Pancreas (tissue), 10 donors: ENCODE data around the gene FRS2. TPM values are rescaled to one million over a fixed set of nuclear protein-coding genes. Genes with fewer than 3 reads are reported as not detected.

ENCODE experiments used
- ATAC-seq, 4 donors: fragments of 200-7000 bp; cut with Tn5 transposase; one replicate each; pipeline versions ENCODE4 v1.8.0 to v1.9.1; 2020; ENCODE audit warnings: mild to moderate bottlenecking in 4 of 4, moderate library complexity in 4 of 4
- DNase-seq, 6 donors: peaks; one replicate each; pipeline ENCODE4 v3.0.0-alpha.2; 2020
- FAIRE-seq: peaks from 2 replicates; lab custom pipeline; 2012; peaks lifted over from hg19 to GRCh38; lab: Jason Lieb, UNC
- H3K27ac ChIP-seq, 4 donors: fragments of 200-600 bp; sonication (generic); 1 replicate in 3 of 4; 2 replicates in 1 of 4; pipeline versions ENCODE4 v1.5.0 to v1.8.0; 2020
- H3K27me3 ChIP-seq, 4 donors: fragments of 200-600 bp; one replicate each; pipeline ENCODE4 v1.8.0; 2021
- H3K36me3 ChIP-seq, 3 donors: fragments of 200-600 bp; sonication (generic) in 1 of 3; one replicate each; pipeline versions ENCODE4 v1.5.0 to v1.8.0; 2020 to 2021
- H3K4me1 ChIP-seq, 3 donors: fragments of 200-600 bp; one replicate each; pipeline ENCODE4 v1.8.0; 2021
- H3K4me3 ChIP-seq, 4 donors: fragments of 200-600 bp; sonication (generic) in 2 of 4; one replicate each; pipeline versions ENCODE4 v1.5.0 to v1.8.0; 2020 to 2021
- H3K9me3 ChIP-seq, 4 donors: fragments of 200-600 bp; one replicate each; pipeline ENCODE4 v1.8.0; 2021
- WGBS, 2 donors: extraction: QIAGEN DNeasy Blood & Tissue Kit; methylation state at CpG; one replicate each; pipeline ENCODE4 v1.1.7; 2013; 5-methylcytosine and 5-hydroxymethylcytosine counted together
- intact Hi-C, 3 donors: fragments of 100-400 bp; cut with DNase I; formaldehyde crosslinking; loops; one replicate each; pipeline versions ENCODE4 v1.11.1 to v1.14.2; 2022
- polyA plus RNA-seq, 2 donors: library from polyadenylated mRNA; stranded (reverse); fragments of 200-250 nt; gene quantifications; one replicate each; pipeline ENCODE4 v1.2.3, GENCODE V29; 2013
- total RNA-seq, 6 donors: library from RNA; stranded (reverse); fragmentation: NEBNext Ultra II Directional in 4 of 6; extraction: Animal tissue kit (Norgen Biotek cat#: 25700) in 4 of 6; gene quantifications; one replicate each; pipeline versions ENCODE4 v1.2.1 to v1.2.4, GENCODE V29; 2021 to 2023
- TF ChIP-seq, protein P1 (sequence below), 4 donors: fragments of 200-600 bp; sonication (generic) in 3 of 4; IDR thresholded peaks; one replicate each; pipeline versions ENCODE4 v1.5.0 to v1.8.0; 2021; ENCODE audit warnings: antibody characterized with exemption in 4 of 4
- donor health status: healthy with polysubstance abuse.
- donor health status: DM: no; HTN: no; CAD: no; lungs with moderate emphysema.
- donor health status: DM: no; HTN: no; CAD: no.
- donor health status: control.
- donor health status: control.
- donor health status: Bipolar disorder and iron deficiency.
- donor health status: DM: yes; HTN: yes; CAD: no.
- donor health status: DM: no; HTN: no; CAD: no.
- donor health status: DM: no; HTN: no; CAD: no.
- donor health status: DM: yes; HTN: yes; CAD: no.

Gene FRS2
- total and polyA plus RNA-seq, 8 donors: 2.5 to 23.2 (median 12.1) TPM

DNA sequence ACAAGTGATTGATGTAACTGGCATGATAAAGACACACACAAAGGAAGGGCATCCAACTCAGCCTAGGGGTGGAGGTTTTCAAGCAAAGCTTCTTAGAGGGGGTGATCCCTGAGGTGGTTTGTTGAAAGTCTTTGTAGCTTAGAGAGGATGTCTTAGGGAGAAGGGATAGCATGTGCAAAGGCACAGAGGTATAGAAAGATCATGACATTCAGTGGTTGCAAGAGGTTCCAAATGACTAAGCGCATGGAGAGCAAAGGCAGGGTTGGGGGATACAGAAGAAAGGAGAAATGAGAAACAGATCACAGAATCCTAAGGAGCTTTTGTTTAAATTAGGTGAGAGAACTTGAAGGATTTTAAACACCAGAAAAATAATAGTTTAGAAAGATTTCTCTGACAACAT, 109.9 kb downstream of the FRS2 start:
- intact Hi-C loops: no loop called here

DNA sequence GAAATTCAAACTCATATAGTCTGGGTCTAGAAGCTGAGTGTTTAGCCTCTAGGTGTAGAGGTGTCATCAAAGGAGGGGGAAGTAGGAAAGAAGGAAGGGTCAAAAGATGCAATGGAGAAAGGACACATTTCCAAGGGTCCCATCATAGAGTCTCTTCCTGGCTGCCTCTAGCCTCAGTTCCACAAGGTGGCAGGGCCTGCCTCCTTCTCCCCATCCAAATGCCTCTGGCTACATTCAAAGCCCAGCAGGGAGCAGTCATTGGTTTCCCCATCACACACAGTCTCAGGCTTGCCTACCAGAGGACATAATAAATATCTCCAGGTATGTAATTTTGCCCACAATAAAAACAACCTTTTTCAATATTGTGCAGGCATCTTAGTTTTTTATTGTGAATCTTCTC, 113.0 kb downstream of the FRS2 start:
- ATAC-seq: no peak
- no peak for FAIRE-seq
- Histone ChIP-seq H3K27ac (no peak overlapping the region), H3K4me1 (peaks cover 0 to 7% (median 0%) of the 10 kb centered on the region in 3 donors), H3K27me3 (no peaks in the 10 kb centered on the region), H3K9me3 (no peaks in the 10 kb centered on the region), H3K4me3 (no peak overlapping the region), H3K36me3 (peaks cover 0 to 10% (median 3%) of the 10 kb centered on the region in 3 donors)
- intact Hi-C loops: no loop called here
- TF ChIP-seq, protein P1, sequence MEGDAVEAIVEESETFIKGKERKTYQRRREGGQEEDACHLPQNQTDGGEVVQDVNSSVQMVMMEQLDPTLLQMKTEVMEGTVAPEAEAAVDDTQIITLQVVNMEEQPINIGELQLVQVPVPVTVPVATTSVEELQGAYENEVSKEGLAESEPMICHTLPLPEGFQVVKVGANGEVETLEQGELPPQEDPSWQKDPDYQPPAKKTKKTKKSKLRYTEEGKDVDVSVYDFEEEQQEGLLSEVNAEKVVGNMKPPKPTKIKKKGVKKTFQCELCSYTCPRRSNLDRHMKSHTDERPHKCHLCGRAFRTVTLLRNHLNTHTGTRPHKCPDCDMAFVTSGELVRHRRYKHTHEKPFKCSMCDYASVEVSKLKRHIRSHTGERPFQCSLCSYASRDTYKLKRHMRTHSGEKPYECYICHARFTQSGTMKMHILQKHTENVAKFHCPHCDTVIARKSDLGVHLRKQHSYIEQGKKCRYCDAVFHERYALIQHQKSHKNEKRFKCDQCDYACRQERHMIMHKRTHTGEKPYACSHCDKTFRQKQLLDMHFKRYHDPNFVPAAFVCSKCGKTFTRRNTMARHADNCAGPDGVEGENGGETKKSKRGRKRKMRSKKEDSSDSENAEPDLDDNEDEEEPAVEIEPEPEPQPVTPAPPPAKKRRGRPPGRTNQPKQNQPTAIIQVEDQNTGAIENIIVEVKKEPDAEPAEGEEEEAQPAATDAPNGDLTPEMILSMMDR (IDR thresholded peaks at IDR 0.05): no peak
- DNase-seq: no peak

More for the DNA sequence above, 109.9 kb downstream of the FRS2 start:
- Histone ChIP-seq H3K27ac (no peak overlapping the region), H3K4me1 (peaks cover 0 to 5% (median 0%) of the 10 kb centered on the region in 3 donors), H3K4me3 (no peak overlapping the region), H3K9me3 (no peaks in the 10 kb centered on the region), H3K36me3 (peaks cover 0 to under 1% (median 0%) of the 10 kb centered on the region in 3 donors), H3K27me3 (no peaks in the 10 kb centered on the region)
- FAIRE-seq (no peak), DNase-seq (no peak), ATAC-seq (no peak)
- TF ChIP-seq, protein P1 (IDR thresholded peaks at IDR 0.05): no peak
- 99 to 100% methylated on average over 1 of the region's 1 CpG for WGBS, 2 donors

DNA sequence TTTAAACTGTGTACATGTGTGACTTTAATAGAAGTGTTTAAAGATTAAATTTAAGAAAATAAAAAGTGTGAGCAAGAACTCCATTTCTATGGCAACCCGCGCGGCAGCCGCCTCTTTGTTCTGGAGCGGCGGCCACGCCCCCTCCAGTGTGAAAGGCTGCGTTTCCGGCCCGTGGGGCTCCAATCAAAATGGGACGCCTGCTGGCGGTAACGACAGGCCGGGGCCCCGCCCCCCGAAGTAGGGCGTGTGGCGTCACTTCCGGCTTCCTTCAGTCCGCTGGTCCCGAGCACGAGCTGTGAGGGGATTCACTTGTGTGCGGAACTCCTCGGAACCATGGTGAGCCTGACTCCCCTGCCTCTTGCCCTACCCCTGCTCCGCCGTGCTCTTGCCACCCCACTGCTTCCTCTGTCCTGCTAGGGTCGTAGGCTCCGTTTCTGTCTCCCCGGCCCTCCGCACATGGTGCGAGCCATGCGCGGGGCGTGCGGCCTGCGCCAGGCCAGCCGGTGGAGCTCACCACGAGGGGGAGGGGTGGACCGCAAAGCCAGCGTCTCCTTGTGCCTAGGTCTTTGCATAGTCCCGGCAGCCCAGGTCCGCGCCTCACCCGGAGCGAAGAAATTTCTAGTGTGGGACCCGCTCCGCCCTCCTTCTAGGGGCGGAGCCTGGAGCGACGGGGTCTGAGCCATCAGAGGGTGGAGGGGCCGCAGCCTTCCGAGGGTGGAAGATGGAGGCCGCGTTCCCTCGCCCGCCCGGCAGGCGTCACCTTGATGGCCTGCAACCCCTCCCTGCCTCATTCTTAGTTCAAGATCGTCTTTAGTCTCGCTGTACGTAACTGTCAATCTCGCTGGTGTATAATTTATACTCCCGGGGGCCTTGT, 115.2 kb downstream of the FRS2 start, which contains the start of gene CCT2:
TSS of gene CCT2 (plus strand) at position 271 of the 874 bp plus-strand sequence. CDS start at position 334, 63 bp downstream.
- FAIRE-seq (peak; percentile 86), DNase-seq (peak; percentile 94 to 98 (median 96)), ATAC-seq (peak; percentile 99 to 100 (median 100))
- H3K4me1 ChIP-seq: peaks cover 0 to 7% (median 0%) of the 10 kb centered on the region in 3 donors
- peak within 1 kb of the TSS; percentile 85 to 98 (median 91) for H3K4me3 ChIP-seq
- WGBS, 2 donors: 0% methylated on average over 63 of the region's 63 CpGs
- no peaks in the 10 kb centered on the region for H3K9me3 ChIP-seq
- peaks cover 3 to 31% (median 19%) of the 10 kb centered on the region in 3 donors for H3K36me3 ChIP-seq
- TF ChIP-seq, protein P1 (IDR thresholded peaks at IDR 0.05): no peak
- H3K27me3 ChIP-seq: no peaks in the 10 kb centered on the region
- intact Hi-C loops: no loop called here
- peak within 1 kb of the TSS; percentile 76 to 87 (median 83) for H3K27ac ChIP-seq

DNA sequence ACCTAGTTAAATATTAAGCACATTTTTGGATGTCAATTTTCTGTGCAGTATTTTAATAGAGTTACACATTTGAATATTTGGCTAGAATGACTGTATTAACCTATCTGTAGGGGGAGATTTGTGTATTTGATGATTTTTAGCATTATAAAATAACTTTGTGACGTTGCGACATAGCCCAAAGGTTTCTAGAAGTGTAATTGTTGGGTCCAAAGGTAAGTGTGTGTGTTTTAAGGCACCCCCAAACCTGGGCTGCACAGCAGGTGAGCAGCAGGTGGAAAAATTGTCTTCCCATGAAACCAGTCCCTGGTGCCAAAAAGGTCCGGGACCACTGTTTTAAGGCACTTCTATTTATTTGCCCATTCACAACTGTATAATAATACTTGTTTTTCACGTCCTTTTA, 118.3 kb downstream of the FRS2 start:
- TF ChIP-seq, protein P1 (IDR thresholded peaks at IDR 0.05): no peak
- no peak for ATAC-seq

More for the DNA sequence above, 118.3 kb downstream of the FRS2 start:
- intact Hi-C loops: no loop called here
- FAIRE-seq (no peak), DNase-seq (no peak)
- 90 to 91% methylated on average over 4 of the region's 4 CpGs for WGBS, 2 donors
- Histone ChIP-seq H3K4me1 (peaks cover 0 to 7% (median 0%) of the 10 kb centered on the region in 3 donors), H3K27me3 (no peaks in the 10 kb centered on the region), H3K4me3 (no peak overlapping the region), H3K9me3 (no peaks in the 10 kb centered on the region), H3K27ac (no peak overlapping the region), H3K36me3 (peaks cover 3 to 61% (median 40%) of the 10 kb centered on the region in 3 donors)
